ENCODE results near the gene PCMTD2.
"Not testable (repeated sequence)": the region's sequence is repeated elsewhere in the genome, so short reads cannot be mapped to it uniquely, and the experiment has no call there.

PCMTD2 gene

GRCh38 chr20:64229507-64230061, 26.0 kb upstream of the PCMTD2 start:
- peaks cover 0 to 14% (median 7%) of the 10 kb centered on the region in 5 donors for H3K4me1 ChIP-seq (ENCODE audit: control insufficient read depth in 5 of 5, insufficient read depth in 5 of 5, low read length in 5 of 5)
- H3K36me3 ChIP-seq (ENCODE audit: control insufficient read depth in 5 of 5, insufficient read depth in 5 of 5, low read length in 5 of 5) = no peaks in the 10 kb centered on the region
- H3K9ac ChIP-seq (ENCODE audit: low read length in 5 of 5) = no peak overlapping the region
- H3K27ac ChIP-seq (ENCODE audit: low read depth, low read length) = no peak overlapping the region
- no peaks in the 10 kb centered on the region for H3K9me3 ChIP-seq (ENCODE audit: control insufficient read depth in 5 of 5, low read length in 5 of 5)
- no peak overlapping the region for H3K4me3 ChIP-seq (ENCODE audit: low read depth in 1 of 5, low read length in 5 of 5)
- peaks cover 0 to 13% (median 0%) of the 10 kb centered on the region in 5 donors for H3K27me3 ChIP-seq (ENCODE audit: control insufficient read depth in 5 of 5, insufficient read depth in 4 of 5, low read length in 5 of 5)

DNA sequence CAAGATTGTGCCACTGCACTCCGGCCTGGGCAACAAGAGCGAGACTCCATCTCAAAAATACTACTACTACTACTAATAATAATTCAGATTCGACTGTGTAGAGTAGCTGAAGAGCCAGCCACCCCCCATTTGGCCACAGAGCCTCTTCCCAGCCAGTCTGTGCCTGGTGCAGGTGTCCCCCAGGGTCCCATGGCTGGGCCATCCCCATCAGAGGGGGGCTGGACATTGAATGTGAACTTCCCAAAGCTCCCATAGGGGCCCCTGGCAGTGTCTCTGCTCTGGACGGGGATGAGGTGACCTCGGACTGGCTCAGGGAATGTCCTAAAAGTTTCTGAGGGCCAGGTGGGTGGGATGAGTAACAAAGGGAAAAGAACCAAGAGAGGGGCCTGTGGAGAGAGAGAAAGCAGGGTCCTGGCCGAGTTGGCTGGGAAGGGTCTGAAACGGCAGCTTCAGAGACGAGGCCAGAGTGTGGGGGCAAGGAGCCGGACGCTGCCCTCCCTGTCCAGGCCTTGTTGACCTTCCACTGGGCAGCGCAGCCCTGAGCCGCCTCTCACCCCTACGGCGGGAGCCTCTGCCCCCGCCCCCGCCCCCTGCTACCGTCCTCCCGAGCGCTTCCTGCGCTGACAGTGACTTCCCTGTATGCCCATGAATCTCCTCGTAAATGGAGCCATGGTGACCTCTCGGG, 24.9 kb upstream of the PCMTD2 start:
- H3K27me3 ChIP-seq (ENCODE audit: control insufficient read depth in 5 of 5, insufficient read depth in 4 of 5, low read length in 5 of 5) = peaks cover 0 to 8% (median 0%) of the 10 kb centered on the region in 5 donors
- no peak overlapping the region for H3K27ac ChIP-seq (ENCODE audit: low read depth, low read length)

GRCh38 chr20:64231621-64232550, 23.7 kb upstream of the PCMTD2 start:
- no peak overlapping the region for H3K27ac ChIP-seq (ENCODE audit: low read depth, low read length)
- no peak overlapping the region for H3K4me3 ChIP-seq (ENCODE audit: low read depth in 1 of 5, low read length in 5 of 5)
- H3K4me1 ChIP-seq (ENCODE audit: control insufficient read depth in 5 of 5, insufficient read depth in 5 of 5, low read length in 5 of 5) = peaks cover 0 to 12% (median 7%) of the 10 kb centered on the region in 5 donors
- H3K9ac ChIP-seq (ENCODE audit: low read length in 5 of 5) = no peak overlapping the region
- H3K36me3 ChIP-seq (ENCODE audit: control insufficient read depth in 5 of 5, insufficient read depth in 5 of 5, low read length in 5 of 5) = no peaks in the 10 kb centered on the region
- H3K27me3 ChIP-seq (ENCODE audit: control insufficient read depth in 5 of 5, insufficient read depth in 4 of 5, low read length in 5 of 5) = peaks cover 0 to 3% (median 0%) of the 10 kb centered on the region in 5 donors
- H3K9me3 ChIP-seq (ENCODE audit: control insufficient read depth in 5 of 5, low read length in 5 of 5) = no peaks in the 10 kb centered on the region

More for the DNA sequence above, 24.9 kb upstream of the PCMTD2 start:
- Histone ChIP-seq H3K4me3 (ENCODE audit: low read depth in 1 of 5, low read length in 5 of 5) (no peak overlapping the region), H3K9ac (ENCODE audit: low read length in 5 of 5) (no peak overlapping the region), H3K4me1 (ENCODE audit: control insufficient read depth in 5 of 5, insufficient read depth in 5 of 5, low read length in 5 of 5) (peaks cover 0 to 12% (median 7%) of the 10 kb centered on the region in 5 donors), H3K36me3 (ENCODE audit: control insufficient read depth in 5 of 5, insufficient read depth in 5 of 5, low read length in 5 of 5) (no peaks in the 10 kb centered on the region), H3K9me3 (ENCODE audit: control insufficient read depth in 5 of 5, low read length in 5 of 5) (no peaks in the 10 kb centered on the region)

DNA sequence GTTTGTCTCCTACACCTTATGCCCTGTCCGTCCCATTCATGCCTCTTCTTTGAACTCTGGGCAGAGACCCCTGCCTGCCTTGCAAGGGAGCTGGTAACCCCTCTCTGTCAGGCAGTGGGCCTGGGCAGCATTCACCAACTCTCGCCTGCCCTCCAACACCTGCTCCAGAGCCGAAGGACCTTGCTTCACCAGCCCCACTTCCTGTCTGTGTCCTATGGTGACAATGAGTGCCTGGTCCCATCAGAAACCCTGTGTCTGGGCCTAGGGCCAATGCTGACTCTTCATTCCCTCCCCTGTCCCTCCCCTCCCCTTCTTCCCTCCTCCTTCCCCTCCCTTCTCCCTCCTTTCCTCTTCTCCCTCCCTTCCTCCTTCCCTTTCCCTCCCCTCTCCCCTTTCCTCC, 22.8 kb upstream of the PCMTD2 start:
- H3K4me1 ChIP-seq (ENCODE audit: control insufficient read depth in 5 of 5, insufficient read depth in 5 of 5, low read length in 5 of 5) = peaks cover 0 to 12% (median 7%) of the 10 kb centered on the region in 5 donors
- H3K4me3 ChIP-seq (ENCODE audit: low read depth in 1 of 5, low read length in 5 of 5) = no peak overlapping the region
- peaks cover 0 to 3% (median 0%) of the 10 kb centered on the region in 5 donors for H3K27me3 ChIP-seq (ENCODE audit: control insufficient read depth in 5 of 5, insufficient read depth in 4 of 5, low read length in 5 of 5)
- no peak overlapping the region for H3K27ac ChIP-seq (ENCODE audit: low read depth, low read length)
- H3K36me3 ChIP-seq (ENCODE audit: control insufficient read depth in 5 of 5, insufficient read depth in 5 of 5, low read length in 5 of 5) = no peaks in the 10 kb centered on the region
- no peaks in the 10 kb centered on the region for H3K9me3 ChIP-seq (ENCODE audit: control insufficient read depth in 5 of 5, low read length in 5 of 5)
- H3K9ac ChIP-seq (ENCODE audit: low read length in 5 of 5) = no peak overlapping the region

DNA sequence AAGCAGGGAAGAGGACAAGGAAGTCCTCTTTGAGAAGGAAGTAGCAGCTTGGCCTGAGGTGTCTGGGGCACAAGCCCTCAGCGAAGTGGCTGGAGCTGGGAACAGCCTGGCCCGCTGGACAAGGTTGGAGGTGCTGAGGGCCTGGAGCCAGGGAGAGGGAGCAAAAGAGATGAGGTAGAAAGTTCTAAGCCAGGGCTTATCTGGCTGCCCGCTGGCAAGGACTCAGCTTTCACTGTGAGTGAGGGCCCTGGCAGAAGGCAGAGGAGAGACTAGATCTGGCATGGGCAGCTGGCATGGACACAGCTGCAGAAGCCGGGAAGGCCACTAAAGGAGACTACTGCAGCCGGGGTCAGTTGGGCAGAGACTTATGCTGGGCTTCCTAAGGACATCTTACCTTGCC, 21.8 kb upstream of the PCMTD2 start:
- Histone ChIP-seq H3K9me3 (ENCODE audit: control insufficient read depth in 5 of 5, low read length in 5 of 5) (no peaks in the 10 kb centered on the region), H3K36me3 (ENCODE audit: control insufficient read depth in 5 of 5, insufficient read depth in 5 of 5, low read length in 5 of 5) (no peaks in the 10 kb centered on the region), H3K9ac (ENCODE audit: low read length in 5 of 5) (no peak overlapping the region), H3K27ac (ENCODE audit: low read depth, low read length) (no peak overlapping the region), H3K4me3 (ENCODE audit: low read depth in 1 of 5, low read length in 5 of 5) (no peak overlapping the region), H3K27me3 (ENCODE audit: control insufficient read depth in 5 of 5, insufficient read depth in 4 of 5, low read length in 5 of 5) (peaks cover 0 to 3% (median 0%) of the 10 kb centered on the region in 5 donors), H3K4me1 (ENCODE audit: control insufficient read depth in 5 of 5, insufficient read depth in 5 of 5, low read length in 5 of 5) (peaks cover 0 to 12% (median 7%) of the 10 kb centered on the region in 5 donors)

- Histone ChIP-seq H3K27ac (ENCODE audit: low read depth, low read length) (no peak overlapping the region), H3K27me3 (ENCODE audit: control insufficient read depth in 5 of 5, insufficient read depth in 4 of 5, low read length in 5 of 5) (peaks cover 0 to 3% (median 0%) of the 10 kb centered on the region in 5 donors), H3K9ac (ENCODE audit: low read length in 5 of 5) (no peak overlapping the region)
Observed at GRCh38 chr20:64234291-64234791, 21.2 kb upstream of the PCMTD2 start.

DNA sequence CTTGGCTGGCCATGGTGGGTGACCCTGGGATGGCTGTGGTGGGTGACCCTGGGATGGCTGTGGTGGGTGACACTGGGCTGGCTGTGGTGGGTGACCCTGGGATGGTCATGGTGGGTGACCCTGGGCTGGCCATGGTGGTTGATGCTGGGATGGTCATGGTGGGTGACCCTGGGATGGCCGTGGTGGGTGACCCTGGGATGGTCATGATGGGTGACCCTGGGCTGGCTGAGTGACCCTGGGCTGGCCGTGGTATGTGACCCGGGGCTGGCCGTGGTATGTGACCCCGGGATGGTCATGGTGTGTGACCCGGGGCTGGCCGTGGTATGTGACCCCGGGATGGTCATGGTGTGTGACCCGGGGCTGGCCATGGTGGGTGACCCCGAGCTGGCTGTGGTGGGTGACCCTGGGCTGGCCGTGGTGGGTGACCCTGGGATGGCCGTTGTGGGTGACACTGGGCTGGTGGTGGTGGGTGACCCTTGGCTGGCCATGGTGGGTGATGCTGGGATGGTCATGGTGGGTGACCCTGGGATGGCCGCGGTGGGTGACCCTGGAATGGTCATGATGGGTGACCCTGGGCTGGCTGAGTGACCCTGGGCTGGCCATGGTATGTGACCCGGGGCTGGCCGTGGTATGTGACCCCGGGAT, 20.5 kb upstream of the PCMTD2 start:
- H3K4me1 ChIP-seq (ENCODE audit: control insufficient read depth in 5 of 5, insufficient read depth in 5 of 5, low read length in 5 of 5) = peaks cover 0 to 12% (median 7%) of the 10 kb centered on the region in 5 donors
- H3K36me3 ChIP-seq (ENCODE audit: control insufficient read depth in 5 of 5, insufficient read depth in 5 of 5, low read length in 5 of 5); H3K27me3 ChIP-seq (ENCODE audit: control insufficient read depth in 5 of 5, insufficient read depth in 4 of 5, low read length in 5 of 5); H3K4me3 ChIP-seq (ENCODE audit: low read depth in 1 of 5, low read length in 5 of 5); H3K27ac ChIP-seq (ENCODE audit: low read depth, low read length); H3K9me3 ChIP-seq (ENCODE audit: control insufficient read depth in 5 of 5, low read length in 5 of 5); H3K9ac ChIP-seq (ENCODE audit: low read length in 5 of 5): not testable (repeated sequence)

More at GRCh38 chr20:64234291-64234791, 21.2 kb upstream of the PCMTD2 start:
- Histone ChIP-seq H3K36me3 (ENCODE audit: control insufficient read depth in 5 of 5, insufficient read depth in 5 of 5, low read length in 5 of 5) (no peaks in the 10 kb centered on the region), H3K4me1 (ENCODE audit: control insufficient read depth in 5 of 5, insufficient read depth in 5 of 5, low read length in 5 of 5) (peaks cover 0 to 12% (median 7%) of the 10 kb centered on the region in 5 donors), H3K9me3 (ENCODE audit: control insufficient read depth in 5 of 5, low read length in 5 of 5) (no peaks in the 10 kb centered on the region), H3K4me3 (ENCODE audit: low read depth in 1 of 5, low read length in 5 of 5) (no peak overlapping the region)

GRCh38 chr20:64236137-64237088, 19.1 kb upstream of the PCMTD2 start:
- H3K9ac ChIP-seq (ENCODE audit: low read length in 5 of 5) = no peak overlapping the region
- H3K36me3 ChIP-seq (ENCODE audit: control insufficient read depth in 5 of 5, insufficient read depth in 5 of 5, low read length in 5 of 5) = no peaks in the 10 kb centered on the region
- H3K27me3 ChIP-seq (ENCODE audit: control insufficient read depth in 5 of 5, insufficient read depth in 4 of 5, low read length in 5 of 5) = no peaks in the 10 kb centered on the region
- no peak overlapping the region for H3K27ac ChIP-seq (ENCODE audit: low read depth, low read length)
- no peak overlapping the region for H3K4me3 ChIP-seq (ENCODE audit: low read depth in 1 of 5, low read length in 5 of 5)
- H3K4me1 ChIP-seq (ENCODE audit: control insufficient read depth in 5 of 5, insufficient read depth in 5 of 5, low read length in 5 of 5) = peaks cover 0 to 12% (median 7%) of the 10 kb centered on the region in 5 donors
- H3K9me3 ChIP-seq (ENCODE audit: control insufficient read depth in 5 of 5, low read length in 5 of 5) = no peaks in the 10 kb centered on the region

DNA sequence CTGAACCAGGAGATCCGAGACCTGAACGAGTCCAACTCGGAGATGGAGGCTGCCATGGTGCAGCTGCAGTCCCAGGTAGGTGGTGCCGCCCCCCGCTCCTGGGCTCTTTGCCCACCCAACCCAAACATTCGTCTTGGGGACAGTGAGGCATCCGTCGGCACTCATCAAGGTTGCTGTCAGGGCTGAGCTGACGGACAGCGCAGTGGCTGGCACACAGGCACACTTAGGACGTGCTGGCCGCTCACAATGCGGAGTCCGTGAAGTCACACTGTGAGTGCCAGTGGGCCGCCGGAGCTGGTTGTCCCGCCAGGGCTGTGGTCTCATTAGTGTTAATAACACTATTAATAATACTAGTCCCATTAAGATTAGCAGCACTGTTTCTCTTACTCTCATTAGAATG, 18.2 kb upstream of the PCMTD2 start:
- no peak overlapping the region for H3K27ac ChIP-seq (ENCODE audit: low read depth, low read length)
- no peaks in the 10 kb centered on the region for H3K27me3 ChIP-seq (ENCODE audit: control insufficient read depth in 5 of 5, insufficient read depth in 4 of 5, low read length in 5 of 5)
- no peak overlapping the region for H3K9ac ChIP-seq (ENCODE audit: low read length in 5 of 5)
- H3K9me3 ChIP-seq (ENCODE audit: control insufficient read depth in 5 of 5, low read length in 5 of 5) = no peaks in the 10 kb centered on the region
- no peak overlapping the region for H3K4me3 ChIP-seq (ENCODE audit: low read depth in 1 of 5, low read length in 5 of 5)
- H3K36me3 ChIP-seq (ENCODE audit: control insufficient read depth in 5 of 5, insufficient read depth in 5 of 5, low read length in 5 of 5) = no peaks in the 10 kb centered on the region
- H3K4me1 ChIP-seq (ENCODE audit: control insufficient read depth in 5 of 5, insufficient read depth in 5 of 5, low read length in 5 of 5) = peaks cover 0 to 12% (median 7%) of the 10 kb centered on the region in 5 donors
